Stimulated activated CD8-positive, alpha-beta memory T cell treated with anti-CD3 and anti-CD28 coated beads, Interleukin-7, amount 100 ng/mL, for 4 hours (primary cell): ENCODE results near the gene TICAM2.

Experiments
- DNase-seq, 2 donors: peaks; one replicate each; pipeline ENCODE4 v3.0.0-alpha.2; 2020; ENCODE audit warnings: low read depth in 2 of 2

The TICAM2 gene

GRCh38 chr5:115568668-115569067, 33.6 kb downstream of the TICAM2 start:
- DNase-seq: no peak

GRCh38 chr5:115565233-115565632, 37.0 kb downstream of the TICAM2 start:
- DNase-seq: no peak

- no peak for DNase-seq
These were observed 41.1 kb downstream of the TICAM2 start for GRCh38 chr5:115561176-115561575.

GRCh38 chr5:115559524-115559923, 42.8 kb downstream of the TICAM2 start:
- no peak for DNase-seq

GRCh38 chr5:115558388-115558956, 43.8 kb downstream of the TICAM2 start:
- DNase-seq: no peak

- no peak for DNase-seq
These were observed 44.5 kb downstream of the TICAM2 start for GRCh38 chr5:115557667-115558387.

- no peak for DNase-seq
These were observed 46.0 kb downstream of the TICAM2 start for GRCh38 chr5:115556276-115556675.

- DNase-seq: no peak
These were observed 47.1 kb downstream of the TICAM2 start for GRCh38 chr5:115555084-115555633.

- no peak for DNase-seq
These were observed 49.2 kb downstream of the TICAM2 start for GRCh38 chr5:115553082-115553481.

GRCh38 chr5:115551415-115551814, 50.9 kb downstream of the TICAM2 start:
- DNase-seq: no peak

GRCh38 chr5:115549154-115549553, 53.1 kb downstream of the TICAM2 start:
- no peak for DNase-seq

- no peak for DNase-seq
These were observed 53.6 kb downstream of the TICAM2 start for GRCh38 chr5:115548683-115549082.

- DNase-seq: no peak
These were observed 56.9 kb downstream of the TICAM2 start for GRCh38 chr5:115545351-115545882.

- DNase-seq: peak; percentile 93 to 98
These were observed 57.6 kb downstream of the TICAM2 start, which contains the start of gene FEM1C for GRCh38 chr5:115544436-115545350. Gene FEM1C, minus strand, starts transcription at chr5:115544775. Its CDS starts 1,282 bp downstream, at chr5:115543493.

- DNase-seq: peak; percentile 9 to 25
These were observed 58.2 kb downstream of the TICAM2 start for GRCh38 chr5:115544043-115544435.

GRCh38 chr5:115543365-115544042, 58.8 kb downstream of the TICAM2 start:
- peak; percentile 20 to 24 for DNase-seq

GRCh38 chr5:115542651-115543364, 59.5 kb downstream of the TICAM2 start:
- DNase-seq: no peak

- DNase-seq: no peak
These were observed 60.2 kb downstream of the TICAM2 start for GRCh38 chr5:115542086-115542485.

- no peak for DNase-seq
These were observed 60.7 kb downstream of the TICAM2 start for GRCh38 chr5:115541611-115542010.

GRCh38 chr5:115535479-115536035, 66.7 kb downstream of the TICAM2 start:
- no peak for DNase-seq
